Ecto neural progenitor cell (in vitro differentiated cells): Measurements from ENCODE around the gene WDR46.
A peak's percentile ranks its signal among the peaks of the same experiment; 100 is the strongest.

Source experiments
- DNase-seq: peaks from one replicate; pipeline ENCODE4 v3.0.0-alpha.2; 2018; ENCODE audit warnings: low spot score

The WDR46 gene

GRCh38 chr6:33313709-33314514, 24.9 kb upstream of the WDR46 start, which contains the start of gene TAPBP:
Gene TAPBP, minus strand, starts transcription at chr6:33314078. Its CDS starts 37 bp downstream, at chr6:33314041.
- DNase-seq: peak; percentile 63

GRCh38 chr6:33313105-33313708, 24.2 kb upstream of the WDR46 start:
- DNase-seq: peak; percentile 67

GRCh38 chr6:33312361-33313104, 23.5 kb upstream of the WDR46 start:
- no peak for DNase-seq

GRCh38 chr6:33306356-33306755, 17.3 kb upstream of the WDR46 start:
- DNase-seq: no peak

DNA sequence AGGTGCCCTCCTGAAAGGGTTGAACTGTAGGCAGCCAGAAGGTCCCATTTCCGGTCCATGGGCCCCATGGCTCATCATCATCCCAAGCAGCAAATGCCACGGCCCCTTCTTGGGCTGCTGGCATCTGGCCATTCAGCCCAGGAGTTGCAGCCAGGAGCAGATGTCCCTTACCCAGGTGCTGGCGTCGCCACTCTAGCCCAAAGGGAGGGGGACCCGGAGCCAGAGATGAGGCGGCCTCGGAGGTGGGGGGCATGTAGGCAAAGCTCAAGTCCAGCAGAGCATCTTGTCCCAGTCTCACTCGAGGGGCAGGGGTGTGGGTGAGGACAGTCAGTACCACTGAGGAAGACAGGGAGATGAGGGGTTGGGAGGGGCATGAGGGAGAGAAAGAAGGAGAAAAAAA, 16.0 kb upstream of the WDR46 start:
- DNase-seq: no peak

DNA sequence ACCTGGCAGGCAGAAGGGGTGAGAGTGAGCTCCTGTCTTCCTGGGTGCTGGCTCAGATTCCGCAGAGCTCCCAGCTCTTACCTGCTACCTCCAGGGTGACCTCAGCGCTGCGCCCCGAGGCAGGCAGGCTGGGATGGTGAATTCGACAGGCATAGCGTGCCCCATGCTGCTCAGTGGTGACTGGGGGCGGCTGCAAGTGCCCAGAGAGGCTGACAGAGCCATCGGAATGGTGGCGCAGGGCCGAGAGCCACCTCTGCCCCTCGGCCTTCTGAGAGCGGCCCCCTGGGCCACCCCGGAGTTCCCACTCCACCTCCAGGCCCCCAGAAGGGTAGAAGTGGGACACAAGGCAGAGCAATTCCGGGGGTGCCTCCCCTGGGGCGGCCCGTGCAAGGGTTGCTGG, 15.2 kb upstream of the WDR46 start:
- DNase-seq: no peak

- no peak for DNase-seq
Observed at GRCh38 chr6:33301877-33302276, 12.8 kb upstream of the WDR46 start.

- peak; percentile 89 for DNase-seq
Observed at GRCh38 chr6:33299237-33299944, 10.4 kb upstream of the WDR46 start.

- no peak for DNase-seq
Observed at GRCh38 chr6:33298773-33299236, 9.8 kb upstream of the WDR46 start, which contains the start of gene RGL2. Gene RGL2, minus strand, starts transcription at chr6:33298942. Its CDS starts 332 bp downstream, at chr6:33298610.

DNA sequence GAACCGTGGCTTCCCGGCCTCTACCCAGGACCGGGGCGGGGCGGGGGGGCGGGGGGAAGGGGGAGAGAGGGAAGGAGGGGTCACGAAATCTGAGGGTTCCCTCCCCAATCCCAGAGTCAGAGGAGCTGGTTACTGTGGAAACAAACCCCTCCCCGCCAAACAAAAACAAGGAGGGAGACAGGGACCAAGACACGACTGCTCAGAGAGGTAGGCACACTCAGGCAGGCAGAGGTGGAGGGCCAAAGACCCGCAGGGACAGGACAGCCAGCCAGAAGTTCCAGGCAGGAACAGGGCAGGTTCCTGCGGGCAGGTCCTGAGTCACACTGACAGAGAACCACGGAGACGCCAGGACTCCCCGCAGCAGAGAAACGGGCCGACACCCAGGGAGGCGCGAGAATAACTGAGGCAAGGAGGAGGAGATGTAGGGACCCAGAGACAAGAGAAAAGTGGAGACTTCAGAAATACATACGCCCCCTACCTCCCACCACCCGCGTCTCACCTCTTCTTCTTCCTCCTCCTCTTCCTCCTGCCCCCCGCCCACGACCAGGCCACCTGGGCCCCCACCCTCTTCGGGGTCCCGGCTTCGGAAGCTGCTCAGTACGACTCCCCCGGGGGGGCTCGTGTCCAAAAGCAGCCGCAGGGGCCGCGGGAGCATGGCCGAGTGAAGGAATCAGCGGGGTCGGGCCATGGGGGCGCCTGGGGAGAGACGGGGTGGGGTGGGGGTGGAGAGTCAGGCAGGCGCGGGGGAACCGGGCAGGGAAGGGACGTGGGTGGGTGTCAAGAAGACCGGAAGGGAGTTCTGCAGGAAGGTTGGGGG, 9.1 kb upstream of the WDR46 start:
- peak; percentile 82 for DNase-seq

DNA sequence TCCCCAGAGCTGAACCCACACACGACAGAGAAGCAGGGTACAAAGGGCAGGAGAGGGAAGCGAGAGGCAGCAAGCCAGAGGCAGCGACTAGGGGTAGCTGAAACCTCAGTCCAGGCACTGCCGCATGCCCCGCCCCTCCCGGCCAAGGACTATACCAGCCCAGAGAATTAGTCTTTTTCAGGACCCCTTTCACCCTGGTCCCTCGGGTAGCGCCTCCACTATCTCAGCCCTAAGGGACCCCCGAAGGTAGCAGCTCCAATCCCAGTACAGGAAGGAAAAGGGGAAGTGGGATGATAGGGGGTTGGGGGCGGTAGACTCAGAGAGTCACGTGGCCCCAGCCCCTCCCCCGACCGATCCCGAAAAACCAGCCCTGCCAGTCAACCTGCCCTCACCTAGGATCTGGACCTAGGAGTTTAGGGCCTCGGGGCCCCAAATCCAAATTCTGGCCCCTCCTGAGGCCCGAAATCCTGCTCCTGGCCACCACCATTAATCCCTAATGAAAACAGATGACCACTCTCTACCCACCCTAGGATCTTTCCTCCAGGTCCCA, 8.4 kb upstream of the WDR46 start:
- DNase-seq: peak; percentile 79

DNA sequence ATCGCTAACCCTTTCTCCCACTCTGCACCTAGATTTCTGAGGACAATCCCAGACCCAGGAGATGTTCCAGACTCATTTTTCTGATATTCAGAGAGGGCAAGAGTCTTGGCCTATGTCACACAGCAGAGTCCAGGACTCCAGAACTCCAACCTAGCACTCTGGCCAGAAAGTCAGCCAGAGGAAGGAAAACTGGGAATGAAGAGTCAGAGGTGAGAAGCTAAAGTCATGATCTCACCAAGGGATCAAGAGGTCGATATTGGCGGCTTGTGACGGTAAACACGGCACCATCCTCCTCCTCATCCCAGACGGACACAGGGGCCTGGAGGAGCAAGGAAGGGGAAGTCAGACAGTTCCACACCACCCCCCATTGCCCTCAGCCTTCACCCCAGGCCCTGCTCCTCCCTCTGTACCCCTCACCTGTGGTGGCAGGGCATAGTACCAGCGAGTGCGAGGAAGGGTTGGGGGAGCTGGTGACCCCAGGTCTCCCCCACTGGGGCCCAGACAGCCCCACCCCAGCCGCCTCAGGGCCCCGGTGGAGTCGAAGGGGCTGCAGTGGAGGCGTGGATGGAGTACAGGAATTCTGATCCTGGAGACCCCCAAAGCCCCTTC, 7.9 kb upstream of the WDR46 start:
- DNase-seq: no peak

GRCh38 chr6:33295621-33296369, 6.8 kb upstream of the WDR46 start:
- no peak for DNase-seq

DNA sequence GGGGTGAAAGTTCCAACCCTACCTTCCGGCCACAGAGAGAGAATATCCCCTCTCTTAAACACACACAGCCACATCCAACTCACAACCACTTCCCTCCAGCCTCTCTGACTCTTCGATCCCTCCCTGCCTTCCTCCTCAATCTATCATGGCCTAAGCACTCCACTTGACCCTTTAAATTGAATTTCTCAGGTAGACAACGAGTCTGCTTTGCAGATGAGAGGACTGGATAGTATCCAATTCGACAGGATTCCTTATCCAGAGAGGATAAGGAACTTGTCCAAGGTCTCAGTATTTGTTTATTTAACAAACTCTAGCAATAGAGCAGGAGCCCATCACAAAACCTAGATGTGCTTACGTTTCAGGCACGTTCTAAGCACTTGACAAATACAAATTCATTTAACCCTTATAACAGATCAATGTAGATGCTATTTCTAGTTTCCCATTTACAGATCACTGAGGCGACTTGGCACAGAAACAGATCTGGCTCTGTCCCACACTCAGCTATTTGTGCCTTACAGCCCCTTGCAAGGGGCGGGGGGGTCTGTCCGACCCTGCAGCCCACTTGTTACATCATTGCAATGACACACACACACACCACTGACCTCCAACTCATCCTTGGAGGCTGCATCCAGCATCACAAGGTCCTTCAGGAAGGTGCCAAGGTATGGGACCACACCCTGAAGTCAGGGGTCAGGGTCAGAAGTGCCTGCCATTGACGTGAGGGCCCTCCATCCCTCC, 5.2 kb upstream of the WDR46 start:
- no peak for DNase-seq

DNA sequence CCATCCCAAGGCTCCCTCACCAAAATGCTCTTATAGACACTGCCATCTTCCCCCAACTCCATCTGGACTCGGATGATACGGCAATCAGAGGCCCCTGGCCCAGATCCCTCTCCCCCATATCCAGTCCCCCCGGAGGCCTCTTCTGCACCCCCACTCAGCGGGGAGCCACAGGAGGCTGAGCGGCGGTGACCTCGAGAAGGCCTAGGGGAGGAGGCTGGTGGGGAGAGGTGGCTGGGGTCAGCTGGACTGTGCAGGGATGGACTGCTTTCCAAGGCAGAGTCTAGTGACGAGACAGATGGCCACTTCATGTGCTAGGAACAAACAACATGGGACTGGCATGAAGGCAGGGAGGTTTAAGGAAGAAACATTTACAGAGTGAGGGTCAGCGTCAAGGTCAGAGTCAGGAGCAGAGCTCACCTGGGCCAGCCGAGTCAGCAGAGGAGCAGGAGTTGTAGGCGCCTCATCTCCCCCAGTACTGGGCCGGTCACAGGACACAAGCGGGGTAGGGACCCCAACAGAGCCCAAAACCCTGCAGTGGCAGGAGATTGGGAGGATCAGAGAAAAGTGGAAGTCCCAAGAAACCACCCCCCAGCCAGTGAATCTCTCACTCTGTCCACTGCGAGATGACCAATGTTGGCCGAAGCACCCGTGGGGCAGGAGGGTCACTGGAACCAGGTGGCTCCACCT, 4.1 kb upstream of the WDR46 start:
- no peak for DNase-seq

DNA sequence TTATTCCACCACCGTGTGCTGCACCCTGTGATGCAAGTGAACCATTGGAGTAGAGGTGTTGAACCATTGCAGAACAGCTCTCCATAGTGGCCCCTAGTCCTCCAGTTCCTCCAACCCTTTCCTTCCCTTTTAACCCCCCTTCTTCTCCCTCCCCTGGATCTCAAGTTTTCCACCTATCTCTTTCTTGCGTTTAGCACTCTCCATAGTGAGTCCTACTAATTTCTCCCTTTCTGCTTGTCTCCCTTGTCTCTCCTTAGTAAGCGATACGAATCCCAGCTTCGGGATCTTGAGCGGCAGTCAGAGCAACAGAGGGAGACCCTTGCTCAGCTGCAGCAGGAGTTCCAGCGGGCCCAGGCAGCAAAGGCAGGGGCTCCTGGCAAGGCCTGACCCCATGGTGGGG, 1.4 kb upstream of the WDR46 start:
- no peak for DNase-seq

- no peak for DNase-seq
Observed at GRCh38 chr6:33289784-33290315, 811 bp upstream of the WDR46 start.
